Stimulated activated CD4-positive, alpha-beta T cell treated with anti-CD3 and anti-CD28 coated beads, Interleukin-15, amount 100 ng/mL, for 48 hours (primary cell): ENCODE data around the gene ACO2.

ENCODE experiments used
- DNase-seq, 2 donors: peaks; one replicate each; pipeline ENCODE4 v3.0.0-alpha.2; 2020; ENCODE audit warnings: low read depth in 2 of 2

ACO2 gene

DNA sequence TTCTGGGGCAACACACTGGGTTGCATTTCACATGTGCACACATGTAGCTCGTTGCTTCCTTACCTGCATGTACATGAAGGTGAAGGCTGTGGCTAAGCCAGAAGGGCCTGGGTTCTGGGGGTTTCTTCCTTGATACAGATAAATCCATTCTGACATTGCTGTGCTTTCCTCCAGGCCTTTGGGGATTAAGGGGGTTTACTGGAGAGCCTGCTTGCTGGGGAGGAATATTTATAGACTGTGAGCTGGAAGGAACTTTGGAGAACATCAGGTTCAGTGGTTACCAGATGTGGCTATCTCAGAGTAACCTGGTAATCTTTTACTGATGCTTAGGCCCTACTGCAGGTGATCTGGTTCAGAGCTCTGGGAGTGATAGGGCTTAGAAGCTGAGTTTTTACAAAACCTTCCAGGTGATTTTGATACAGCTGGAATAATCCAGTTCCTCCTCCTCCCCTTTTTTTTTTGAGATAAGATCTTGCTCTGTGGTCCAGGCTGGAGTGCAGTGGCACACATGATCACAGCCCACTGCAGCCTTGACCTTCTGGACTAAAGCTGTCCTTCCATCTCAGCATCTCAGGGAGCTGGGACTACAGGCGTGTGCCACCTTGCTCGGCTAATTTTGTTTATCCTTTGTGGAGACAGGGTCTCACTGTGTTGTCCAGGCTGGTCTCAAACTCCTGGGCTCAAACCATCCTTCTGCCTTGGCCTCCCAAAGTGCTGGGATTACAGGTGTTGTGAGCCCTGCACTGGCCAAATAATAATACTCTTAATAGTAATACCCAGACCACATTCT, 19.9 kb downstream of the ACO2 start:
- DNase-seq, result no peak

- DNase-seq, result no peak
Observed at GRCh38 chr22:41491374-41492100, 22.6 kb downstream of the ACO2 start.

GRCh38 chr22:41498303-41498835, 29.5 kb downstream of the ACO2 start:
- no peak for DNase-seq

DNA sequence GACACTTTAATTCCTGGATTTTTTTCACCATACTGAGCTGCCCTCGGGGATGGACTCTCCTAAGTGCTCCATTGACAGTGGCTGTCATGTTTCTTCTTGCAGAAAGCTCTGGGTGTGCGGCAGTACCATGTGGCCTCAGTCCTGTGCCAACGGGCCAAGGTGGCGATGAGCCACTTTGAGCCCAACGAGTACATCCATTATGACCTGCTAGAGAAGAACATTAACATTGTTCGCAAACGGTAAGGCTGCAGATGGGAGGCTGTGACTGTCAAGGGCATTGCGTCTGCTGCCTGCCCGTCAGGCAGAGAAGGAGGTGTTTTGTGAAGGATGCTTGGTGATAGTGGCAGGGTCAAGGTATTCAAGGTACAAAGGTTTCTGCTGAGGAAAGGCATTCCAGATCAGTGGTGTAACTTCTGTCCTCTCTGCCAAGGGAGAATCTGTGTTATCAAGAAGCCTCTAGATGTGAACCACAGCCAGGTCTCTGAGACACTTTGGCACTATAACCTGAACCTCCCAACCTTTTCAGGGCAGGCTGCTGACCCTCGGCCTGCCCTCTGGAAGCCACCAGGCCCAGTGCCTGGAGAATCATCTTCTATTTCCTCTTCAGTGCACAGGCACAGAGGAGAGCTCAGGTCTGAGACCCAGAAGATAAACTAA, 30.8 kb downstream of the ACO2 start:
- DNase-seq, result no peak

- DNase-seq, result no peak
Observed at GRCh38 chr22:41500303-41500702, 31.4 kb downstream of the ACO2 start.

- no peak for DNase-seq
Observed at GRCh38 chr22:41501209-41501608, 32.3 kb downstream of the ACO2 start.

- DNase-seq, result no peak
Observed at GRCh38 chr22:41504397-41504796, 35.5 kb downstream of the ACO2 start.

DNA sequence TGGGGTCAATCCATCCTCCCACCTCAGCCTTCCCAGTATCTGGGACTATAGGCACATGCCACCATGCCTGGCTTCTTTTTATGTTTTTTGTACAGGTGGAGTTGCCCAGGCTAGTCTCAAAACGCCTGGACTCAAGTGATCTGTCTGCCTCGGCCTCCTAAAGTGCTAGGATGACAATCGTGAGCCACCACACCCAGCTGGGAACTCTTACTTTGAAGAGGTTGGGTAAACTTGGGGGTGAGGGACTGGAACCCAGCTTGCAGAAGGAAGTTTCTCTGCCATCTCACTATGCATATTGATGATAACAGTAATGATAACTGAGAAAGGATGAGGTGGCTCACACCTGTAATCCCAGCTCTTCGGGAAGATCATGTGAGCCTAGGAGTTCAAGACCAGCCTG, 35.9 kb downstream of the ACO2 start:
- DNase-seq, result no peak

GRCh38 chr22:41505511-41506220, 36.7 kb downstream of the ACO2 start:
- no peak for DNase-seq

DNA sequence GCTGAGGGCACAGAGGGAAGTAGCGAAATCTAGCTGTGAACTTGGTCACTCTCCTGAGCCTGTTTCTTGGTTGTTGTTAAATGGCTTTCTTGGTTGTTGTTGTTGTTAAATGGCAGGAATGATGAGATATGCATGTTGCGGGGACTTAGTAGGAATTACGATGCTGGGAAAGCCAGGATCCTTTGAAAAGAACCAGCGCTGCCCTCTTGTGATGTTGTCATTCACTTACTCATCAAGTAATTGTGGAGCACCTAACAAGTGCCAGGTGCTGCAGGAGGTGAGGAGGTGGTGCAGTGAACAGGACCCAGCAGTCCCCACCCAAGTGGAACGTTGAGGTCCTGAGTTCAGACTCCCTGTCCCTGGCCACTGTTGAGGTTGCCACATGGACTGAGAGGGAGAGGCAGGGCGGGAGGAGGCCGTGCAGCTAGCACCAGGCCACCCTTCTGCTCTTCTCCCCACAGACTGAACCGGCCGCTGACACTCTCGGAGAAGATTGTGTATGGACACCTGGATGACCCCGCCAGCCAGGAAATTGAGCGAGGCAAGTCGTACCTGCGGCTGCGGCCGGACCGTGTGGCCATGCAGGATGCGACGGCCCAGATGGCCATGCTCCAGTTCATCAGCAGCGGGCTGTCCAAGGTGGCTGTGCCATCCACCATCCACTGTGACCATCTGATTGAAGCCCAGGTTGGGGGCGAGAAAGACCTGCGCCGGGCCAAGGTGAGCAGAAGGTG, 38.6 kb downstream of the ACO2 start:
- no peak for DNase-seq

DNA sequence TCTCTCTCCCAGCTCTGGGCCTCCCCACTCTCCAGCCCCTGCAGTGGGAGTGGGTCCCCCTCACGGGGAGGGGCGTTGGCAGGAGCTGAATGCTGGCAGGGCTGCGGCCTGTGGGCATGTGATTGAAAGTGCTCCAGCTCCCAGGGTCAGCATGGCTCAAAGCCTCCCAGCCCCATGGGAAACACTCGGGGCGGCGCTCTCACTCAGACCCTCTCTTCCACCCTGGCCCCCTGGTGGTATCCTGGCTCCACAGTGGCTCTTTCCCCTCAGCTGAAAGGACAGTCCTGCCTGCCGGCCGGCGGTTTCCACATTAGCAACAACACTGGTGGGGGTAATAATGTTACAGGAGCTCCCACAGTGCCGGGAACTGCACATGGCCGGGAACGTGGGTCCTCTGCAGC, 39.9 kb downstream of the ACO2 start:
- no peak for DNase-seq

DNA sequence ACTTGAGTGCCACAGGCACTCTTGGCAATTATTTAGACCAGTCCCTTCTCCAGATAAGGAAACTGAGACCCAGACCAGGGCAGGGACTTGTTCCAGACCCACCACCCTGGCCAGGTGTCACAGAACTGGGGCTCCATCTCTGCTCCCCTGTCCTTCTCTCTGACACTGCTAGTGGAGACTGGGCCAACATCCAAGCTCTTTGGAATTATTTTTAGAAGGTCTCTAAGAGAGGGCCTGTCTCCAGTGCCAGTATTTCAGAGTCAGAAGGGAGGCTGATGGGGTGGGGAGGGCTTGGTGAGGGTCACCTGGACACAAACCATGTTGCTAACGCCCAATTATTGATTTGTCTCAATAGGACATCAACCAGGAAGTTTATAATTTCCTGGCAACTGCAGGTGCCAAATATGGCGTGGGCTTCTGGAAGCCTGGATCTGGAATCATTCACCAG, 42.6 kb downstream of the ACO2 start:
- no peak for DNase-seq

DNA sequence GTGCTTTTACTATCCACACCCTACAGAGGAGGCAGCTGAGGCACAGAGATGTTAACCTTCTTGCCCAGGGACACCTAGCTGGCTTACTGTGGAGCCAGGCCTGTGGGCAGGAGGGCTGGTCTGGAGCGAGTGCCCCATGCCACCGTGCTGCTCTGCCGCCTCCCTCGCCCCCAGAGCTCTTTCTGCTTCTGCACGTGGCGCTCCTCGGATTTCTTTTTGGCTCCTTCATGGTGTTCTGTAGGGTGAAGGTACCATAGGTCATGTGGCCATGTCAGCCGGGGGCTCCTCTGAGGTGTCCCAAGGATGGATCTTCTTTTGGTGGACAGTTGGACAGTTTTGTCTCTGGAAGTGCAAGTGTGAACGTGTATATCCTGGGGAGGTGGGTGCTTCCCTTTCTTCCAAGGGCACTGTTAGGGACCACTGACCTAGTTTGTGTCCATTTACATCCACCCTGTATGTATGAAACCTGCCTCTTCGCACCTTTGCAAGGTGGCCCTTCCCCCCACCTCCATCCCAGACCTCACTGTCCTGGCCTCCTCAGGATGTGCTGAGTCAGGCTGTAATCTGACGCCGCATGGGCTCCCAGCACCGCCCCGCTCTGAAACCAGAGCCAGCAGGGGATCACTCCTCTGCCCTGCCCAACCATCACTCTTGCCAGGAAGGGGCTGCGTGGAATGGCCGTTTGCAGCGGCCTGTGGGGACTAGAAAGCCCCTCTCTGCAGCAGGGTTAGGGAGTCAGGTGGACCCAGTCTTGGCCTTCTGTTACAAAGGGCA, 43.7 kb downstream of the ACO2 start:
- no peak for DNase-seq

DNA sequence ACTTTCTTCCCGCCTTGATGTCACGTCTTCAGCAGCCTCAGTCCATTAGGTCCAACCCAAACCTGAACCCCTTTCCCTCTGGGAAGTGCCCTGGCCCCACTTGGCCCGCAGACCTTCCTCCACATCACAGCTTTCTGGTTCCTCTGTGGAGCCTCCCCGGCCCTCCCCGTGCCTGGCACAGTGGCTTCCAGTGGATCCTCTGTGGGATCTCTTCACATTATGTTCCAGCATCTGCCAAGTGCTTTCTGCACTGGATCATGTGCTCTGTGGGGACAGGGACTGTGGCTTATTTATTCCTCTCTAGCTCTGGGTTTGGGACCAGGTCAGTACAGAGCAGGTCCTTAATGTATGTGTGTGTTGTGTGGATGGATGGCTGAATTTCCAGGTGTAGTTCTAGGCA, 44.5 kb downstream of the ACO2 start:
- DNase-seq, result no peak

DNA sequence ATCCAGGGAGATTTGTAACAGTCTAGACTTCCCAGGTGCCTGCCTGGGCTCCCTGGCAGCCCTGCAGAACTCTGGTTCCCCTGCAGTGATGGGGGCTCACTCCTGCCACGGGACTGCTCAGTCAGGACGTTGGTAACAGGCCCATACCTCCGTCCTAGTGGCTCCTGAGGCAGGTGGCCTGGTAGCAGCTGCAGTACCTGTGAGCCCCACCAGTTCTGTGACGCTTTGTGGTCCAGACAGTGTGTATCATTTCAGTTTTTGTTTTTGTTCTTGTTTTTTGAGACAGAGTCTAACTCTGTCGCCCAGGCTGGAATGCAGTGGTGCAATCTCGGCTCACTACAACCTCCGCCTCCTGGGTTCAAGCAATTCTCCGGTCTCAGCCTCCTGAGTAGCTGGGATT, 47.5 kb downstream of the ACO2 start:
- DNase-seq, result no peak

GRCh38 chr22:41517172-41518047, 48.5 kb downstream of the ACO2 start:
- peak; percentile 41 to 53 for DNase-seq

GRCh38 chr22:41518048-41518347, 49.1 kb downstream of the ACO2 start:
- no peak for DNase-seq

DNA sequence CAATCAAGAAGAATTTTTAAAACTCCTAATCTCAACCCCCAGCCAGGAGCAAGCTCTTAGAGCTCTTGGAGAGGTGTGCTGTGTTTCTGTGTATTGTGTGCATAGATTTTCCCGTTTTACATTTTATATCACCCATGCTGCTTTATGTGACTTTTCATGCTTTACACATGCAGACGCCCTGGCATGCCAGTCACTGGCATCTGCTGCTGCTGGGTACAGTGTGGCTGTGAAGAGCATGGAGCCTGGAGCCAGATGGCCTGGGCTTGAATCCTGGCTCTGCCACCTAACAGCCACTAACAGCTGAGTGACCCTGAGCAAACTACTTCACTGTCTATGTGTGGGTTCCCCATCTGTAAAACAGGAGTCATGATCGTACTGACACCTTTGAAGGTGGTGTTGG, 52.2 kb downstream of the ACO2 start:
- DNase-seq, result no peak

GRCh38 chr22:41522813-41523212, 53.9 kb downstream of the ACO2 start:
- DNase-seq, result no peak
